Retinal pigment epithelial cell (primary cell): ENCODE measurements around the gene ANO4.
"Not testable (repeated sequence)": the region's sequence is repeated elsewhere in the genome, so short reads cannot be mapped to it uniquely, and the experiment has no call there.

Experiments used
- DNase-seq: peaks from one replicate; pipeline ENCODE4 v3.0.0-alpha.2; 2010; ENCODE audit warnings: low read depth
- H3K4me3 ChIP-seq: 2 replicates; pipeline ENCODE4 v1.5.1; 2011; ENCODE audit warnings: mild to moderate bottlenecking, low read length, control low read depth, moderate library complexity
- CTCF ChIP-seq: conservative IDR thresholded peaks from 2 replicates; pipeline ENCODE4 v1.5.1; 2011; ENCODE audit warnings: low read depth, low read length, control low read depth, inconsistent platforms

Gene ANO4

GRCh38 chr12:101053203-101053602, 258.6 kb downstream of the ANO4 start:
- no peak for TF ChIP-seq CTCF
- DNase-seq = no peak
- H3K4me3 ChIP-seq = no peak overlapping the region

- TF ChIP-seq CTCF = no peak
- no peak overlapping the region for H3K4me3 ChIP-seq
- no peak for DNase-seq
Observed at GRCh38 chr12:101055940-101056339, 261.4 kb downstream of the ANO4 start.

- H3K4me3 ChIP-seq = not testable (repeated sequence)
Observed at GRCh38 chr12:101062508-101062907, 267.9 kb downstream of the ANO4 start.

GRCh38 chr12:101064721-101065120, 270.1 kb downstream of the ANO4 start:
- no peak overlapping the region for H3K4me3 ChIP-seq
- no peak for TF ChIP-seq CTCF
- no peak for DNase-seq

More at GRCh38 chr12:101062508-101062907, 267.9 kb downstream of the ANO4 start:
- not testable (repeated sequence) for DNase-seq

GRCh38 chr12:101066489-101066888, 271.9 kb downstream of the ANO4 start:
- no peak for DNase-seq
- no peak overlapping the region for H3K4me3 ChIP-seq
- no peak for TF ChIP-seq CTCF

- TF ChIP-seq CTCF = no peak
- DNase-seq = no peak
- H3K4me3 ChIP-seq = no peak overlapping the region
Observed at GRCh38 chr12:101068402-101068801, 273.8 kb downstream of the ANO4 start.

- no peak overlapping the region for H3K4me3 ChIP-seq
- no peak for DNase-seq
- TF ChIP-seq CTCF = no peak
Observed at GRCh38 chr12:101068836-101069235, 274.3 kb downstream of the ANO4 start.
